GM18508 (cell line): ENCODE measurements around the gene NQO2.

ENCODE experiments used
- ATAC-seq: cut with Tn5 transposase; IDR thresholded peaks from one replicate; pipeline ENCODE4 v1.9.1; 2021; ENCODE audit warnings: moderate number of reproducible peaks; ENCODE audit not compliant: insufficient read depth, unreplicated experiment

NQO2 gene

DNA sequence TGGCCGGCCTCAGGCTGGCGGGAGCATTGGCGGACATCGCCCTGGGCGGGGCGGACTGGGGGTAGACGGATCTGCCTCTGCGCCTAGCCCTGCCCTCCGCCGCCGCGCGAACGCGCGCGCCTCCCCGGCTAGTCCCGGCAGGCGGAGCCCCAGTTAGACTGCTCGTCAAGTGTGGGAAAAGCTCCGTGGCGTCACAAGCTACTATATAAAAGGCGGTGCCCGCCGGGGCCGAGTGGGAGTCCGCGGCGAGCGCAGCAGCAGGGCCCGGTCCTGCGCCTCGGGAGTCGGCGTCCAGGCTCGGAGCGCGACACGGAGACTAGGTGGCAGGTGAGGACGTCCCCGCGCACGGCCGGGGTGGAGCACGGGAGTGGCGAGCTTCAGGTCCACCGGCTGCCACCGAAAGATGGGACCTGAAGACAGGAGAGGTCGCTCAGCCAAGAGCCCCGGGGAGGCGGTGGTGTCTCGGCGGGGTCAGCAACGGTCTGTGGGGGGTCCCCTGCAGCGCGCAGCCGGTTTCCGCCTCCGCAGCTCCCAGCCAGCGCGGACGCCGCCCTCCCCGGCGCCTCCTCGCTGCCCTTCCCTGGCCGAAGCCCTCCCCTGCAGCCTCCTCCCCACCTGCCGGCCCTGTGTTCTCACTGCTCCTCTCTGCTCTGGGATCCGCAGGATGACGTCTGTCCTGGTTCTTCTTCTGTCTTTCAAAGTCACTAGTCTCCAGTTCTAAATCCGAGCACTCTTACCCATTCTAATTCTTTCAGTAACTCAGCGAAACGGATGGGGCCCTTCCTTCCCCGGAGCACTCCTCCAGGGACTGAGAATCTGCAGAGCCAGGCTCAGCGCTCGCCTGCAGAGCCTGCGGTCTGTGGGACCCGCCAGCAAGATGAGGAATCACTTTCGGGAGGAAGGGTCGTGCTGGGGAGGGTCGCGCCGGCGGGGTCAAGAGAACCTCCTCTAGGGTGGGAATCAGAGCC lies 64.3 kb downstream of the NQO2 start:
- ATAC-seq = peak; percentile 61

GRCh38 chr6:3068329-3069214 lies 68.9 kb downstream of the NQO2 start, which contains the start of gene RIPK1:
Gene RIPK1, plus strand, starts transcription at chr6:3068494. Its CDS starts 8,330 bp downstream, at chr6:3076824.
- ATAC-seq = peak; percentile 61
